DMS53 (cell line): Measurements from ENCODE around the gene ALG14.
"Not testable (repeated sequence)": the region's sequence is repeated elsewhere in the genome, so short reads cannot be mapped to it uniquely, and the experiment has no call there.

Experiments used
- DNase-seq: peaks from one replicate; lab custom pipeline; 2025; lab: John Stamatoyannopoulos, UW

Gene ALG14, protein sequence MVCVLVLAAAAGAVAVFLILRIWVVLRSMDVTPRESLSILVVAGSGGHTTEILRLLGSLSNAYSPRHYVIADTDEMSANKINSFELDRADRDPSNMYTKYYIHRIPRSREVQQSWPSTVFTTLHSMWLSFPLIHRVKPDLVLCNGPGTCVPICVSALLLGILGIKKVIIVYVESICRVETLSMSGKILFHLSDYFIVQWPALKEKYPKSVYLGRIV

GRCh38 chr1:95072532-95073419, at the start of gene ALG14:
TSS of gene ALG14 (minus strand) at chr1:95072951. CDS start at chr1:95072898, 53 bp downstream.
- peak; percentile 99 for DNase-seq

- DNase-seq = no peak
These were observed 49.5 kb upstream of the ALG14 start for GRCh38 chr1:95122151-95122697.

DNA sequence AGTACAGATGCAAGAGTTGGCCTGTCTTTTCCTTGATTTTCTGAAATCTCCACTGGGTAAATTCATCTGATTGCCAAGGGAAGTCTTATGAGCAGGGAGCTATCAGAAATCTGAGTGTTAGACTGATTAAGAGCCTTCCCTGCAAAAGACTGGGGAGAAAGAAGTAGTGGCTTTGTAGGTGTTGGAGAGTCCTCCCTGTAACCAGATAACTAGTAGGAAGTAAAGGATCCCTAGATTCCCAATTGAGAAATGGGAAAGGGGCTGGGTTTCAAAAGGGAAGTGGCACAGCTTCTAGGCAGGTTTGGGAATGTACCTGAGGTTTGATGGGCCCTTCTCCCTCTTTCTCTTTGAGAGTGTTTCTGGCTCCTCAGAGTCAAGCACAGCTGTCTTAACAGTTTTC, 46.5 kb upstream of the ALG14 start:
- no peak for DNase-seq

- no peak for DNase-seq
These were observed 46.0 kb upstream of the ALG14 start for GRCh38 chr1:95118710-95119109.

DNA sequence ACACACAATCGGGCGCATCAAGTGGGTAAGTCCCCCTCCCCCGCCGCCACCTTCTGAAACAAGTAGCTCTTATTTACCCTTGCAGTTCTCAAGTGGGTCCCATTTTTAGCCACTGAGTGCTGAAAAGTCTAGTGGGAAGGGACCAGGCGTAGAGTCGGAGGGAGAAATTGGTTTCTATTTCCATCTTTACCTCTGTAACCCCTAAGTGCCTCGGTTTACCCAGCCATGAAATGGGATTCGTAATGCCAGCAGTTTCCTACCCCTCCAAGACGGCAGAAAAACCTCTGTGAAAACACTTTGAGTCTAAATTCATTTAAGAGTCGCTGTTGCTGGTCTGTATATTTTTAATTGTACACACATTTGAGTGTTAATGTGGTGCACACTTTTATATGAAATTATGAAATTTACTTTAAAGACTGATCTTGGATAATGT, 45.3 kb upstream of the ALG14 start:
- DNase-seq = no peak

GRCh38 chr1:95117207-95118066, 44.7 kb upstream of the ALG14 start, which contains the start of gene TLCD4:
TSS of gene TLCD4 (plus strand) at chr1:95117355. CDS start at chr1:95143902, 26,547 bp downstream.
- peak; percentile 91 for DNase-seq

- DNase-seq = peak; percentile 97
These were observed 43.9 kb upstream of the ALG14 start for GRCh38 chr1:95116580-95117206.

- DNase-seq = no peak
These were observed 43.0 kb upstream of the ALG14 start for GRCh38 chr1:95115708-95116137.

- DNase-seq = no peak
These were observed 40.9 kb upstream of the ALG14 start for GRCh38 chr1:95113684-95114083.

- no peak for DNase-seq
These were observed 38.3 kb upstream of the ALG14 start for GRCh38 chr1:95111014-95111413.

DNA sequence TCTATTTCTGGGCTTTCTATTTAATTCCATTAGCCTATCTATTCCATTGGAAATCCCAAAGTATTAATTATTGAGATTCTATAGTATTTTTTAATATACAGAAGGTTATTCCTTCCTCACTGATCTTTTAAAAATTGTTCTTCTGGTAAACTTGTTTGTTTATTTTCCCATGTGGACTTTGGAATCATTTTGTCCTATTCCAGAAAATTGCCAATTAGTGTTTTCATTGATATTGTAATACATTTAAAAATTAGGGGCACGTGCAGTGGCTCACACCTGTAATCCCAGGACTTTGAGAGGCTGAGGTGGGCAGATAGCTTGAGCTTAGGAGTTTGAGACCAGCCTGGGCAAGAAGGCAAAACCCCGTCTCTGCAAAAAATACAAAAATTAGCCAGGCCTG, 36.0 kb upstream of the ALG14 start:
- DNase-seq = no peak

- no peak for DNase-seq
These were observed 25.4 kb upstream of the ALG14 start for GRCh38 chr1:95098196-95098595.

GRCh38 chr1:95097426-95097825, 24.7 kb upstream of the ALG14 start:
- DNase-seq = no peak

DNA sequence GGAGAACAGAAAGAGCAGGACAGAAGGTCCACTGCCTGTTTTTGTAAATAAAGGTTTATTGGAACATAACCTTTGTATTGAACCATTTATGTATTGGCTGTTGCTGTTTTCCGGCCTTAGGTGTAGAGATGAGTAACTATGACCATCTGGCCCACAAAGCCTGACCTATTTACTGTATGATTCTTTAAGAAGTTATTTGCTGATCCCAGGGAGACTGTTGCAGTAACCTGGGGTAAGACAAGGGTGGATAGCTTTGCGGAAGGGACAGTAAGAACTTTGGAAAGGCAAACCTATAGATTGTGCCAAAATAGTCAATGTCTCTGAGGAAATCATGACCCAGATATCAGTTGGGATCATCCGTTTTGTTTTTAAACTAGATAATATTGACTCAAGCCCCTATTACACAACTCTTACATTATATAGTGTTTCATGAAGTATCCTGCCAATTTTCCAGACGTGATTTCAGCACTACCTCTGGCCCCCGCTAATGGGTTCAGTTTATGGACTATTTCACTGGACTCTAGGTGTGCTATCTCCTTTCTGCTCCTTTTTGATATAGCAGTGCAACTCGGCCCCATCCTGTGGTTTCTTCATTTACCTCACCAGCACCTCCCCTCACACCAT, 23.6 kb upstream of the ALG14 start:
- no peak for DNase-seq

DNA sequence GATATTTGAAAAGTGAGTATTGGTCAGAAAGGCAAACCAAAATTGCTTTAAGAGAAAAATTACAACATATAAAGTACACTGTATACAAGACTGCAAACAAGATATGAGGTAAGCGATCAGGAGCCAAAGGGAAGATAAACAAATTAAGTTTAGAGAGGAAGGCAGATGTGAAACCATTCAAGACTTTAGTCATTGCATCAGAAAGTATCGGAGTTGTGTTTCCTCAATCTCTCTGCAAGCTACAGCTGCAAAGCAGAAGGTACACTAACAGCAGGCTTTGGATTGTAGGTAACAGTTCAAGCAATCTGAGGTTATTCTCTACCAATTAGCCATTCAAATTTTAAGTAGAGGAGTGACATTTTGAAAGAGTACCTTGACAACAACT, 23.1 kb upstream of the ALG14 start:
- no peak for DNase-seq

GRCh38 chr1:95094923-95095322, 22.2 kb upstream of the ALG14 start:
- no peak for DNase-seq

GRCh38 chr1:95093296-95093695, 20.5 kb upstream of the ALG14 start:
- DNase-seq = no peak

- not testable (repeated sequence) for DNase-seq
These were observed 20.1 kb upstream of the ALG14 start for GRCh38 chr1:95092891-95093290.

GRCh38 chr1:95091290-95091689, 18.5 kb upstream of the ALG14 start:
- DNase-seq = not testable (repeated sequence)

DNA sequence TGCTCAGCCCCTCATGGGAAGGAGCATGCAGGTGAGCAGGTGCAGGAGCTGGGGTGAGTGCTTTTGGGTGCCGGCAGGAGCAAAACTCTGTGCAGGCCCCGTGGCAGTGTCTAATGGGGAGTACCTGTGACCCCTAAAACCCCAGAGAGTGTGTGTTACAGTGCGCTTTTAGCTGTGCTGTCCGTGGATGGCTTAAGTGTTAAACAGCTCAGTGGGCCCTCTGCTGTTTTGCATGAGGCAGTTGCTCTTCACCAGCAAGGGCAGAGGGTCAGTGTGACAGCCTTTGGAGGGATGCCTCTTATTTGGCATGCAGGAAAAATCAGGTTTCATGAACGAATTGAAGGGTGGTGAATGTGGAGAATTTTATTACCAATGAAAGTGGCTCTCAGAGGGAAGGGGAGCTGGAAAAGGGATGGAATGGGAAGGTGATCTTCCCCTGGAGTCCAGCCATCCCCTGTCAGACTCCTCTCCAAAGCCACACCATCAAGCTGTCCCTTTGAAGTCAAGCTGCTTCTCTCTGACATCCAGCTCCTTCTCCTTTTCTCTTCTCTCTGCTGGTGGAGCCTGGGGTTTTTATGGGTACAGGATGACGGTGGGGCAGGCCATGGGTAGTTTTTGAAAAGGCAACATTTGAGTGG, 17.0 kb upstream of the ALG14 start:
- DNase-seq = no peak

DNA sequence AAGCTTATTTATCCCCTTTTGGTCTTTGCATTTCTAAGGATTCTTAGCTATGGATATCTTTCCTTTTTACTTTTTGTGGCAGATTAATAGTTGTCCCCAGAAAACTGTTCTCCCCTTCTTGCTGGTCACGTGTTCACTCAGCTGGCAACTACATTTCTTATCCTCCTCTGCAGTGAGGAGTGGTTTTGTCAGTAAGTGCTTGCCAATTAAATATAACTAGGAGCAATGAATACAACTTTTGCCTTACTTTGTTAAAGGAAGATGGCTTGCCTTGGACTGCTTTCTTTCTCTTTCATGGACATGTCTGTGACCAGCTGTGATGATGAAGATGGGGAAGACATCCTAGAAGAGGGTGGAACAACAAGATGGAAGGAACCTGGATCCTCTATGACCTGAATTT, 15.6 kb upstream of the ALG14 start:
- DNase-seq = no peak
